Measurements from ENCODE around the gene KPNB1. TPM values are rescaled to one million over a fixed set of nuclear protein-coding genes. Genes with fewer than 3 reads are reported as not detected.

KPNB1 gene
- total RNA-seq, 1 donor from 2014 or later = 365 TPM

GRCh38 chr17:47711366-47712099 is 61.8 kb downstream of the KPNB1 start:
- Mint-ChIP-seq H3K27ac (no peak overlapping the region), H3K36me3 (ENCODE audit: low read depth) (no peaks in the 10 kb centered on the region), H3K4me3 (no peak overlapping the region), H3K4me1 (peaks cover 55% of the 10 kb centered on the region), H3K27me3 (no peaks in the 10 kb centered on the region), H3K9me3 (no peaks in the 10 kb centered on the region)
- intact Hi-C loops (cut with micrococcal nuclease) = no loop called here
- POLR2A ChIA-PET = no interaction called here
- no peak for TF ChIP-seq CTCF (IDR thresholded peaks at IDR 0.05)
- ATAC-seq (ENCODE audit: low read depth) (no peak), DNase-seq (no peak)
- CTCF ChIA-PET = interaction anchor here (1.1 kb wide), 1 partner anchor 20 kb away, joined by 3 read pairs; no protein-coding TSS in a partner anchor

- DNase-seq = no peak
- intact Hi-C loops (cut with micrococcal nuclease) = no loop called here
- no peak for TF ChIP-seq CTCF (IDR thresholded peaks at IDR 0.05)
- Mint-ChIP-seq H3K4me1 (peaks cover 57% of the 10 kb centered on the region), H3K4me3 (no peak overlapping the region), H3K27ac (no peak overlapping the region), H3K9me3 (no peaks in the 10 kb centered on the region), H3K36me3 (ENCODE audit: low read depth) (no peaks in the 10 kb centered on the region), H3K27me3 (no peaks in the 10 kb centered on the region)
- POLR2A ChIA-PET = no interaction called here
- CTCF ChIA-PET = interaction anchor here (1.1 kb wide), 1 partner anchor 19 kb away, joined by 3 read pairs; no protein-coding TSS in a partner anchor
- no peak for ATAC-seq (ENCODE audit: low read depth)
Observed at GRCh38 chr17:47712330-47713023, 62.8 kb downstream of the KPNB1 start.

GRCh38 chr17:47713980-47714700 is 64.4 kb downstream of the KPNB1 start:
- H3K27me3 Mint-ChIP-seq = no peaks in the 10 kb centered on the region
- TF ChIP-seq CTCF (IDR thresholded peaks at IDR 0.05) = no peak
- peaks cover 74% of the 10 kb centered on the region for H3K4me1 Mint-ChIP-seq
- intact Hi-C loops (cut with micrococcal nuclease) = loop anchor here (1.0 kb wide), 1 partner anchor 8 kb away; no protein-coding TSS in a partner anchor
- H3K9me3 Mint-ChIP-seq = no peaks in the 10 kb centered on the region
- DNase-seq (no peak), ATAC-seq (ENCODE audit: low read depth) (peak; percentile 38)
- ChIA-PET POLR2A (interaction anchor here (0.6 to 1.3 kb wide), 2 partner anchors 19 to 100 kb away, joined by 3 read pairs; partner anchors contain the start of gene TBX21), CTCF (interaction anchor here (0.7 to 1.4 kb wide), 4 partner anchors 10 to 20 kb away, joined by 3 read pairs; partner anchors contain the start of genes TBKBP1 and TBX21)
- no peaks in the 10 kb centered on the region for H3K36me3 Mint-ChIP-seq (ENCODE audit: low read depth)
- H3K4me3 Mint-ChIP-seq = peak overlapping the region; percentile 44
- no peak overlapping the region for H3K27ac Mint-ChIP-seq

- DNase-seq (no peak), ATAC-seq (ENCODE audit: low read depth) (peak; percentile 36)
- Mint-ChIP-seq H3K4me3 (peak overlapping the region; percentile 44), H3K27ac (peak overlapping the region; percentile 69), H3K27me3 (no peaks in the 10 kb centered on the region), H3K36me3 (ENCODE audit: low read depth) (no peaks in the 10 kb centered on the region), H3K4me1 (peaks cover 81% of the 10 kb centered on the region), H3K9me3 (no peaks in the 10 kb centered on the region)
- intact Hi-C loops (cut with micrococcal nuclease) = loop anchor here (1.0 kb wide), 1 partner anchor 9 kb away; no protein-coding TSS in a partner anchor
- CTCF ChIA-PET = interaction anchor here (0.7 to 1.4 kb wide), 3 partner anchors 11 to 16 kb away, joined by 3 to 4 read pairs (median 3); no protein-coding TSS in a partner anchor
- POLR2A ChIA-PET = interaction anchor here (0.6 to 1.4 kb wide), 4 partner anchors 8 to 100 kb away, joined by 3 to 6 read pairs (median 3); partner anchors contain the start of gene TBX21
- no peak for TF ChIP-seq CTCF (IDR thresholded peaks at IDR 0.05)
Observed at GRCh38 chr17:47714773-47715396, 65.2 kb downstream of the KPNB1 start.

Measured in activated B cell treated with CpG ODN at 0.5 μM for 24 hours (primary cell).